OCI-M1 (cell line): Measurements from ENCODE around the gene RTEL1.

Source experiments
- DNase-seq: peaks from one replicate; lab custom pipeline; 2025; lab: John Stamatoyannopoulos, UW

RTEL1 gene

DNA sequence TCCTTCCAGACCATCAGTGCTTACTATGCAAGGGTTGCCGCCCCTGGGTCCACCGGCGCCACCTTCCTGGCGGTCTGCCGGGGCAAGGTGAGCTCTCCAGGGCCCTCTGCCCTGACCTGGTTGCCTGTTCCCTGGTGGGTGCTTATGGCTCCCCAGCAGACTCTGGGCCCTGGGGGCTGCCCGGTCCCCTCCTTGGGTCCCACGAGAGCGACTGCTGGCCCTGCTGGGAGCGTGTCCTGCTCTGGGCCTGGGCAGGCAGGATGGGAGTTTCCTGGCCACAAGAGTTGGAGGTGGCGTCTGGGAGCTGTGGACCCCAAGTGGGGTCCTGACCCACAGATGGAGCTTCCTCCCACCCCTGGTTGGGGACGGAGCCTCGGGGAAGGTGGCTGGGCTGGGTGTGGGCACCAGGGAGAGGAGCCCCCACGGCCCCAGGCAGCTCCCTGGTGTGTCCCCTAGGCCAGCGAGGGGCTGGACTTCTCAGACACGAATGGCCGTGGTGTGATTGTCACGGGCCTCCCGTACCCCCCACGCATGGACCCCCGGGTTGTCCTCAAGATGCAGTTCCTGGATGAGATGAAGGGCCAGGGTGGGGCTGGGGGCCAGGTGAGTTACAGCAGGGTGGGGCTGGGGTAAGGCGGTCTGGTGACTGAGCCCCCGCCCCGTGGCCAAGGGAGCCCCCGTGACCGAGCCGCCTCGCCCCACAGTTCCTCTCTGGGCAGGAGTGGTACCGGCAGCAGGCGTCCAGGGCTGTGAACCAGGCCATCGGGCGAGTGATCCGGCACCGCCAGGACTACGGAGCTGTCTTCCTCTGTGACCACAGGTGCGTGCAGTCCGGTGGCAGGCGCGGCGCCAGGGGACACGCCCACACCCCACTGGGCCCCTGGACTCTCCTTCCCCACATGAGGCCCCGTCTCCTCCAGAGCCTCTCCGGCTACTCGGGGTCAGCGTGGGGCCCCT is 31.2 kb downstream of the RTEL1 start:
- DNase-seq: no peak

DNA sequence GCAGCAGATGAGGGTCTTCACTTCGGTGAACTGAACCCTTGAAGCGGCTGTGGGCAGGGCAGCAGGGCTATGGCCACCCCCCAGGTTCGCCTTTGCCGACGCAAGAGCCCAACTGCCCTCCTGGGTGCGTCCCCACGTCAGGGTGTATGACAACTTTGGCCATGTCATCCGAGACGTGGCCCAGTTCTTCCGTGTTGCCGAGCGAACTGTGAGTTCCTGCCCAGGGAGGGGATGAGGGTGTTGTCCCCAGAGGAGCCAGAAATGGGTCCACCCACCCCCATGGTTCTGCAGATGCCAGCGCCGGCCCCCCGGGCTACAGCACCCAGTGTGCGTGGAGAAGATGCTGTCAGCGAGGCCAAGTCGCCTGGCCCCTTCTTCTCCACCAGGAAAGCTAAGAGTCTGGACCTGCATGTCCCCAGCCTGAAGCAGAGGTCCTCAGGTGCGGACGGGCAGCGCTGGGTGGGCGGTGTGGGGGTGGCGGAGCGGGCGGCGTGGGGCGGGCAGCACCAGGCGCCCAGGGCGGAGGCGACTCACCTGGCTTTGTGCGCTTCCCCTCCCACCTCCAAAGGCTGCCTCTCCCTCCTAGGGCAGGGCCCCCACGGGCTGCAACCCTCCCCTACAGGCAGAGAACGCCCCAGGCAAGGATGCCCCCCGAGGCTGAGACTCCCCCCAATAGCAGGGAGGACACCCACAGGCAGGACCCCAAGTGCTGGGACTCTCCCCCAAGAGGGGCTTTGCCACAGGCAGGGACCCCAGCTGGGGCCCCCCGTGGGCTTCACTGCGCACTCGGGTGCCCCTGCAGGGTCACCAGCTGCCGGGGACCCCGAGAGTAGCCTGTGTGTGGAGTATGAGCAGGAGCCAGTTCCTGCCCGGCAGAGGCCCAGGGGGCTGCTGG is 32.1 kb downstream of the RTEL1 start:
- DNase-seq: no peak

DNA sequence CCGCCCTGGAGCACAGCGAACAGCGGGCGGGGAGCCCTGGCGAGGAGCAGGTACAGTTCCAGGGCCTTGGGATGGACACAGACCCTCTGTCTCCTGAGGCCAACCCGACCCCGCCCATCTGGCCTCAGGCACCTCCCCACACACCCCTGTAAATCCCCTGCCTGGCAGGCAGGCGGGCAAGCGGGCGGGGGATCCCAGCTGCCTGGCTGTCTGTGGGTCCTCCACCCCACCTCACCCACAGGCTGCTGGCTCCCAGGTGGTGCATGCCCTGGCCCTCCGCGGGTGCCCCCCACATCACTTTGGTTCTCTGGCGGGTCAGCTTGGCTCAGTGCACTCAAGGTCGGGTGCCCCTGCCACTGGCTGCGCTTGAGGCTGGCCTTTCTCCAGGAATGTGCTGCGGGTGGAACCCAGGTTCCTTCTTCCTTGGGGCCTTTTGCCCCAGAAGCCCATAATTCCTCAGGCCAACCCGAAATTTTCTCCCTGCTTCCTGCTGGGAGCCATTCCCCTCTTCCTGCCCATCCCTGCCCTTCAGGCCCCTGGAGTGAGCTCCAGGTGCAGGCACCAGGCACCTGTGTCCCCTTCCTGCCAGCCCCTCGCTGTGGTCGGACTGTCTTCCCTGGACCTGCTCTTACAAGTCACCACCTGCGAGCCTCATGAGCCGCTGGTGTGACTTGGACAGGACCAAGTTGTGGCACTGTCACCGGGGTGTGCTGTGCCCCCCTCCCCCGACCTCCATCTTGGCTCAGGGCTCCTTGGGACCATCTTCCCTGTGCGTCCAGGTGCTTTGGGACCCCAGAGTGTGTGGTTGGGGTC is 33.0 kb downstream of the RTEL1 start:
- DNase-seq: no peak

DNA sequence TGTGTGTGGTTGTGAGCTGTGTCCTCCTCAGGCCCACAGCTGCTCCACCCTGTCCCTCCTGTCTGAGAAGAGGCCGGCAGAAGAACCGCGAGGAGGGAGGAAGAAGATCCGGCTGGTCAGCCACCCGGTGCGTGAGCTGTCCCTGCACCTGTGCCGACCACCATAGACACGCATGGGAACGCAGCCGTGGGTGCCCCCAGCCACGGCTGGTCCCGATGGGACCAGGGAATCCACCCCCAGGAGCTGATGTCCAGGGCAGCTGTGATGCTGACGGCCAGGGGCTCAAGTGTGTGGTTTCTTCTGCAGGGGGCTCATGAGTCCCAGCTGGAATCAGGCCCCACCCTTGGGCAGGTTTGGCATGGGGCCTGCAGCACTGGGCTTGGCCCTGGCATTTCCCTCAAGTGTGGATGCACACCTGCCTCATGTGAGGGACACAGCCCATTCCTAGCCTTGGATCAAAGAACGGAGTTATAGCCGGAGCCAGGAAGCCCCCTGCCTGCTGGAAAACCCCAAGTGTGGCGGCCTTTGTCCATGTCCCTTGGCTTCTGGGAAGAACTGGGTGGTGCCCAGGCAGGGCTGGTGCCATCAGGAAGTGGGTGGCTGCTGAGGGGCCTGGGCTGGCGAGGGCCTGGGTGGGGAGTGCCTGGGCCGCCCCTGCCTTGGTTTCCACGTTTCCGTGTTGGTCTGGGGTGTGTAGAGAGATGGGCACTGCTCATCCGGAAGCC is 33.8 kb downstream of the RTEL1 start:
- no peak for DNase-seq

DNA sequence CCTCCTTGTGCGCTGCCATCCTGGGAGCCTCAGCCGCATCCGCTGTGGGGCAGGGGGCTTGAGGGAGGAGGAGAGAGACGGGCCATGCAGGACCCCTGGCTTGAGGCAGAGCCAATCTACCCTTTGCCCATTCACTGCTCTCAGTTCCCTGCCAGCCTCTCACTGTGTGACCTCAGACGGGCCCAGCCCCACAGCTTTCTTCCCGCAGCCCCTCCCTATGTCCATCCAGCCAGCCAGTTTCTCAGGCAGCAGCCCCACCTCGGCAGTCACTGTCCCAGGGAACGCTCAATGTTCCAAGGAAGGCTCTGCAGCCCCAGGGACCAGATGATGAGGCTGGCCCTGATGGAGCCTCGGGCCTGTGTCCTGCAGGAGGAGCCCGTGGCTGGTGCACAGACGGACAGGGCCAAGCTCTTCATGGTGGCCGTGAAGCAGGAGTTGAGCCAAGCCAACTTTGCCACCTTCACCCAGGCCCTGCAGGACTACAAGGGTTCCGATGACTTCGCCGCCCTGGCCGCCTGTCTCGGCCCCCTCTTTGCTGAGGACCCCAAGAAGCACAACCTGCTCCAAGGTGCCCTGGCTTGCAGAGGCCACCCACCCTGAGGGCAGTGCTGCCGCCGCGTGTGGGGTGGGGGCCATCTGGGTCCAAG is 34.4 kb downstream of the RTEL1 start:
- DNase-seq: no peak

DNA sequence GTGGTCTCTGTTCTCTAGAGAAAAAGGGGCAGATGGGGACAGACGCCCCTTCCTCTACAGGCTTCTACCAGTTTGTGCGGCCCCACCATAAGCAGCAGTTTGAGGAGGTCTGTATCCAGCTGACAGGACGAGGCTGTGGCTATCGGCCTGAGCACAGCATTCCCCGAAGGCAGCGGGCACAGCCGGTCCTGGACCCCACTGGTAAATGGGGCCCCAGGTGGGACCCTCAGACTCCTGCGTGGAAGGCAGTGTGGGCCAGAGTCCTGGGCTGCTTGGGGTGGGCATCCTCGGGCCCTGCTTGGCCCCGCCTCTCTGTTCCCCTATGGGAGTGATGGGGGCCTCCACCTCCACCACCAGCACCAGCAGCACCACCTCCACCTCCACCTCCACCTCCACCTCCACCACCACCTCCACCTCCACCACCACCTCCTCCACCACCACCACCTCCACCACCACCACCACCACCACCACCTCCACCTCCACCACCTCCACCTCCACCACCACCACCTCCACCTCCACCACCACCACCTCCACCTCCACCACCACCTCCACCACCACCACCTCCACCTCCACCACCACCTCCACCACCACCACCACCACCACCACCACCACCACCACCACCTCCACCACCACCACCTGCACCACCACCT is 35.1 kb downstream of the RTEL1 start:
- no peak for DNase-seq

DNA sequence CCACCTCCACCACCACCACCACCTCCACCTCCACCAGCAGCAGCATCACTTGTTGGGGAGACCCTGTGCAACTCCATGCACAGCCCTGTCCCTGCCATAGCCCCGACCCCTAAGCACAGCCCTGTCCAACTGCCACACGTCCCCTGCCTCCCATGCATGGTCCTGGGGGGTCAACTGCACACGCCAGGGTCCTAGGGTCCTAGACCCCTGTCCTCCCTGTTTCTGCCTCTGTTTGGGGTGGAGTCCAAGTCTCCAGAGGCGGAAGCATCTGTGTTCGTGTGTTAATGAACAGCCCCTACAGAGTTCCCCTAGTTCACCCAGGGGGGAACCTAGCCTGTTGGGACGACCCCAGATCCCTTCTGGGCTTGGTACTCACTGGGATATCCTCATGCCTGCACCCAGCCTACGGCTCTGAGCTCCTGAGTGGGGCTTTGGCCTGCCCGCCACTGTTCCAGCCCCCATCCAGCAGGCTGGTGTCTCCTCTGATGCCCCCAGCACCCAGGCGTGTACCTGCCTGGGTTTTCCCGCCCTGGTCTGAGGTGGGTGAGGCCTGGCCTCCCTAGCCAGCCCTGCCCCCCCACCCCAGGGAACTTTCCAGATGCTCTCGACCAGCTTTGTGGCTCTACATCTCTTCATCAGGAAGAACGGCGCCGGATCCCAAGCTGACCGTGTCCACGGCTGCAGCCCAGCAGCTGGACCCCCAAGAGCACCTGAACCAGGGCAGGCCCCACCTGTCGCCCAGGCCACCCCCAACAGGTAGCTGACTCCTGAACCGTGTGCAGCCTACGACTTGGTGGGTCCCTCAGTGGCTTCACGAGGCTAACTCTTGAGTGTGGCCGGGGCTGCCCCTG is 35.8 kb downstream of the RTEL1 start:
- no peak for DNase-seq

DNA sequence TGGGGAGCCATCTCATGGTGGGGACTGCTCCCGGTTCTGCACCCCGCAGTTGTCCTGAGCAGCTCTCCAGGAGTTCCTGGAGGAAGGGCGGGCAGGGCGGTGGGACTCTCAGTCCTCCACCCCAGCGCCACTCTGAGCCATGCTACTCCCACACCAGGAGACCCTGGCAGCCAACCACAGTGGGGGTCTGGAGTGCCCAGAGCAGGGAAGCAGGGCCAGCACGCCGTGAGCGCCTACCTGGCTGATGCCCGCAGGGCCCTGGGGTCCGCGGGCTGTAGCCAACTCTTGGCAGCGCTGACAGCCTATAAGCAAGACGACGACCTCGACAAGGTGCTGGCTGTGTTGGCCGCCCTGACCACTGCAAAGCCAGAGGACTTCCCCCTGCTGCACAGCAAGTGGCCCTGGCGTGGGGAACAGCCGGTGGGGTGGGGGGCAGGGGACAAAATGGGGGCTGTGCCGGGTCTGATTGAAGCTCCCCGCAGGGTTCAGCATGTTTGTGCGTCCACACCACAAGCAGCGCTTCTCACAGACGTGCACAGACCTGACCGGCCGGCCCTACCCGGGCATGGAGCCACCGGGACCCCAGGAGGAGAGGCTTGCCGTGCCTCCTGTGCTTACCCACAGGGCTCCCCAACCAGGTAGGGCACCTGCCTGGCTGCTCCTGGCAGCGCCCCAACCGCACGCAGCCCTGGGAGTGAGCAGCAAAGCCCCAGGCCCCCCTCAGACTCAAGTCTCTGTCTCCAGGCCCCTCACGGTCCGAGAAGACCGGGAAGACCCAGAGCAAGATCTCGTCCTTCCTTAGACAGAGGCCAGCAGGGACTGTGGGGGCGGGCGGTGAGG is 36.7 kb downstream of the RTEL1 start:
- no peak for DNase-seq

DNA sequence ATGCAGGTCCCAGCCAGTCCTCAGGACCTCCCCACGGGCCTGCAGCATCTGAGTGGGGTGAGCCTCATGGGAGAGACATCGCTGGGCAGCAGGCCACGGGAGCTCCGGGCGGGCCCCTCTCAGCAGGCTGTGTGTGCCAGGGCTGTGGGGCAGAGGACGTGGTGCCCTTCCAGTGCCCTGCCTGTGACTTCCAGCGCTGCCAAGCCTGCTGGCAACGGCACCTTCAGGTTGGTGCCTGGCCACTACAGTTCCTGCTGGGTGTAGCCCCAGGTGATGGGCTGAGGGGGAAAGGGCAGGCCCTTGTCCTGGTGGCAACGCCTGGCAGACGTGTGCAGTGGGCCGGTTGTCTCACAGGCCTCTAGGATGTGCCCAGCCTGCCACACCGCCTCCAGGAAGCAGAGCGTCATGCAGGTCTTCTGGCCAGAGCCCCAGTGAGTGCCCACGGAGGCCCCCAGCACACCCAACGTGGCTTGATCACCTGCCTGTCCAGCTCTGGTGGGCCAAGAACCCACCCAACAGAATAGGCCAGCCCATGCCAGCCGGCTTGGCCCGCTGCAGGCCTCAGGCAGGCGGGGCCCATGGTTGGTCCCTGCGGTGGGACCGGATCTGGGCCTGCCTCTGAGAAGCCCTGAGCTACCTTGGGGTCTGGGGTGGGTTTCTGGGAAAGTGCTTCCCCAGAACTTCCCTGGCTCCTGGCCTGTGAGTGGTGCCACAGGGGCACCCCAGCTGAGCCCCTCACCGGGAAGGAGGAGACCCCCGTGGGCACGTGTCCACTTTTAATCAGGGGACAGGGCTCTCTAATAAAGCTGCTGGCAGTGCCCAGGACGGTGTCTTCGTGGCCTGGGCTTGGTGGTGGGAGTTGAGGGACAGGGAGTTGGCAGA is 37.6 kb downstream of the RTEL1 start:
- DNase-seq: no peak

DNA sequence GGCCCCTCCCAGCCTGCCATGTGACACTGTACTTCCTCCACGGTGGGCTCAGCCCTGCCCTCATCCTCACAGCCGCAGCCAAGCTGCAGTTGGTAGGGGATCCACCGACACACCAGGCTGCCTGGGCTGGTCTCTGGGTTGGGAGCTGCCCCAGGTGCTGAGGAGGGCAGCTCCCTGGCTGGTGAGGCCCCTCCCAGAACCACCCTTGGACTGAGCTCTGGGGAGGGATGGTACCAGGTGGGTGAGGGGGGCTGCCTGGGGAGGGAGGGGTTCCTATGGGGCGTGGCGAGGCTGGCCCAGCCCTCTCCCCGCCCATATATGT is 38.2 kb downstream of the RTEL1 start:
- DNase-seq: no peak

DNA sequence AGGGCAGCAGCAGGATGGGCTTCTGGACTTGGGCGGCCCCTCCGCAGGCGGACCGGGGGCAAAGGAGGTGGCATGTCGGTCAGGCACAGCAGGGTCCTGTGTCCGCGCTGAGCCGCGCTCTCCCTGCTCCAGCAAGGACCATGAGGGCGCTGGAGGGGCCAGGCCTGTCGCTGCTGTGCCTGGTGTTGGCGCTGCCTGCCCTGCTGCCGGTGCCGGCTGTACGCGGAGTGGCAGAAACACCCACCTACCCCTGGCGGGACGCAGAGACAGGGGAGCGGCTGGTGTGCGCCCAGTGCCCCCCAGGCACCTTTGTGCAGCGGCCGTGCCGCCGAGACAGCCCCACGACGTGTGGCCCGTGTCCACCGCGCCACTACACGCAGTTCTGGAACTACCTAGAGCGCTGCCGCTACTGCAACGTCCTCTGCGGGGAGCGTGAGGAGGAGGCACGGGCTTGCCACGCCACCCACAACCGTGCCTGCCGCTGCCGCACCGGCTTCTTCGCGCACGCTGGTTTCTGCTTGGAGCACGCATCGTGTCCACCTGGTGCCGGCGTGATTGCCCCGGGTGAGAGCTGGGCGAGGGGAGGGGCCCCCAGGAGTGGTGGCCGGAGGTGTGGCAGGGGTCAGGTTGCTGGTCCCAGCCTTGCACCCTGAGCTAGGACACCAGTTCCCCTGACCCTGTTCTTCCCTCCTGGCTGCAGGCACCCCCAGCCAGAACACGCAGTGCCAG is 38.7 kb downstream of the RTEL1 start, which contains the start of gene TNFRSF6B:
TSS of gene TNFRSF6B (plus strand) at position 25 of the 729 bp plus-strand sequence. CDS start at position 141, 116 bp downstream.
- no peak for DNase-seq

DNA sequence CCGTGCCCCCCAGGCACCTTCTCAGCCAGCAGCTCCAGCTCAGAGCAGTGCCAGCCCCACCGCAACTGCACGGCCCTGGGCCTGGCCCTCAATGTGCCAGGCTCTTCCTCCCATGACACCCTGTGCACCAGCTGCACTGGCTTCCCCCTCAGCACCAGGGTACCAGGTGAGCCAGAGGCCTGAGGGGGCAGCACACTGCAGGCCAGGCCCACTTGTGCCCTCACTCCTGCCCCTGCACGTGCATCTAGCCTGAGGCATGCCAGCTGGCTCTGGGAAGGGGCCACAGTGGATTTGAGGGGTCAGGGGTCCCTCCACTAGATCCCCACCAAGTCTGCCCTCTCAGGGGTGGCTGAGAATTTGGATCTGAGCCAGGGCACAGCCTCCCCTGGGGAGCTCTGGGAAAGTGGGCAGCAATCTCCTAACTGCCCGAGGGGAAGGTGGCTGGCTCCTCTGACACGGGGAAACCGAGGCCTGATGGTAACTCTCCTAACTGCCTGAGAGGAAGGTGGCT is 39.3 kb downstream of the RTEL1 start:
- no peak for DNase-seq

DNA sequence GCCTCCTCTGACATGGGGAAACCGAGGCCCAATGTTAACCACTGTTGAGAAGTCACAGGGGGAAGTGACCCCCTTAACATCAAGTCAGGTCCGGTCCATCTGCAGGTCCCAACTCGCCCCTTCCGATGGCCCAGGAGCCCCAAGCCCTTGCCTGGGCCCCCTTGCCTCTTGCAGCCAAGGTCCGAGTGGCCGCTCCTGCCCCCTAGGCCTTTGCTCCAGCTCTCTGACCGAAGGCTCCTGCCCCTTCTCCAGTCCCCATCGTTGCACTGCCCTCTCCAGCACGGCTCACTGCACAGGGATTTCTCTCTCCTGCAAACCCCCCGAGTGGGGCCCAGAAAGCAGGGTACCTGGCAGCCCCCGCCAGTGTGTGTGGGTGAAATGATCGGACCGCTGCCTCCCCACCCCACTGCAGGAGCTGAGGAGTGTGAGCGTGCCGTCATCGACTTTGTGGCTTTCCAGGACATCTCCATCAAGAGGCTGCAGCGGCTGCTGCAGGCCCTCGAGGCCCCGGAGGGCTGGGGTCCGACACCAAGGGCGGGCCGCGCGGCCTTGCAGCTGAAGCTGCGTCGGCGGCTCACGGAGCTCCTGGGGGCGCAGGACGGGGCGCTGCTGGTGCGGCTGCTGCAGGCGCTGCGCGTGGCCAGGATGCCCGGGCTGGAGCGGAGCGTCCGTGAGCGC is 39.9 kb downstream of the RTEL1 start:
- no peak for DNase-seq

DNA sequence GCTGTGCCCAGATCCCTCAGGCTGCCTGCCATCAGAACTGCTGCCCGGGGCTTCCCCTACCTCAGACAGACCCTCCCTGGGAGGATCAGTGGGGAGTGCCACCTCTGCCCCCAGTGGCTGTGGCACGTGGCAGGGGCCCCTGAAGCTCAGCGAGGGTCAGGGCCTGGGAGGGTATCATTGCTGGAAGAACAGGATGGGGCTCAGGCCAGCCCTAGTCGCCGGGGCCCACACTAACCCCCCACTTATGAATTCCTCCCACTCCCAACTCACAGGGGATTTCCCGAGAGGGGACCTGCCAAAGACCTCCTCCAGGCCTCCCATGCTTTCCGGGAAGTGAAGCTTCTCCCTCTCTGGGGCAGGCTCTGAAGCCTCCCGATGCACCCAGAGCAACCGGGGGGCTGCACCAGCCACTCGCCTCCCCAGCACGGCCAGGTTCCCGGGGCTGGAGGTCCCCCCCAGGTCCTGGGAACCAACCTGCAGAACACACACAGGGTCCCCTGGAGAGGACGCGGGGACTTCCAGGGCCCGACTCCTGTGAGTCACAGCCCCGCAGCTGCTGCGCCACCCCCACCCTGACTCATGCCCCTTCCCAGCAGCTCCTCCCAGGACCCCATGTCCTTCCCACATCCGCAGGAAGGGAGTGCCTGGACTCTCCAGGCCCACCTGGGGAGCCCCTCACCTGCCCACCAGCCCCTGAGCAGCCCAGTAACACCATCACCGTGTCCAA is 40.8 kb downstream of the RTEL1 start:
- DNase-seq: no peak
